ENCODE results near the gene ECT2. TPM values are rescaled to one million over a fixed set of nuclear protein-coding genes. Genes with fewer than 3 reads are reported as not detected.
A peak's percentile ranks its signal among the peaks of the same experiment; 100 is the strongest.
"Not testable (repeated sequence)": the region's sequence is repeated elsewhere in the genome, so short reads cannot be mapped to it uniquely, and the experiment has no call there.

Gene ECT2
- total RNA-seq, 1 donor from 2014 or later = 7.3 TPM

DNA sequence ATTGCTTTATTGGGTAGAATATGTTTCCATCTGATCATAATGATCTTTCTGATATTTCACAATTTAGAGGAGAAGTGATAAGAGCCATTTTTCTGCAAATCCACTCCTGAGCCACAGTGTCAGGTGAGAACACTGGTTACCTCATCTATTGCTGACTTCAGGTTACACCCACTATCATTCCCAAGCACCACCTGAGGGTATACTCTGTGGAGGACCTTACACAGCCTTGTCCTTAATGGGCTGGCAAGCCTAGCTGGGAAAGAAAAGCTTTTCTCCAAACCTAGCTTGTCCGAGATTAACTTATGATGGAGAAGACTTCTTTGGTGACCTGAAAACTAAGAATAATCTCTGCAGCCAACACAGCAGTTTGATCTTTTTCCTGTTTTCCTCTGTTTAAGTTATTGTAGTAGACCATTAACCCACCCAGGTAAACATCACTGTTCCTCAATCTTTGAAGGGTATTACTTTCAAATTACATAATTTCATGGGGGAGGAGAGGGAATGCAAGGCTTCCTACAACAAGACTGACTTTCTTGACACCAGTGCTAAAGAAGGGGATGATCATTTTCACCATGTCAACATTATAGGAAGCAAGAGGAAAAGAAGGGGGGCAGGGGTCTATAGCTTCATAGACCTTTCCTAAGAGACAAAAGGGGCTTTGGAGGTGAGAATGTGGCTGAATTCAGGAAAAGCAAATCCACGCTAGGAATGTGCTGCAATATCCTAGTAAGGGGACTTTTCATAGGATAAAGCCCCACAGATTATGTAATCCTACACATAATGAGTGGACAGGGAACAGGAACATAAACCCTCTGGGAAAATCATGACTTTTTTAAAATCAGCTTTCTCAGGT, 41.4 kb upstream of the ECT2 start:
- Histone ChIP-seq H3K9me3 (ENCODE audit: control insufficient read depth in 3 of 3, low read length in 3 of 3) (no peaks in the 10 kb centered on the region), H3K36me3 (ENCODE audit: control insufficient read depth in 3 of 3, insufficient read depth in 3 of 3, low read length in 3 of 3) (no peaks in the 10 kb centered on the region), H3K9ac (ENCODE audit: low read depth in 1 of 3, low read length in 3 of 3) (peak overlapping the region; percentile 53 to 89 (median 84)), H3K27me3 (ENCODE audit: control insufficient read depth in 3 of 3, insufficient read depth in 3 of 3, low read length in 3 of 3) (no peaks in the 10 kb centered on the region), H3K27ac (ENCODE audit: low read depth, low read length) (no peak overlapping the region), H3K4me3 (ENCODE audit: low read length in 3 of 3) (peak overlapping the region in 2 of 3 donors; percentile 97 to 98), H3K4me1 (ENCODE audit: control insufficient read depth in 3 of 3, insufficient read depth in 3 of 3, low read length in 3 of 3) (peaks cover 10 to 23% (median 17%) of the 10 kb centered on the region in 3 donors)

DNA sequence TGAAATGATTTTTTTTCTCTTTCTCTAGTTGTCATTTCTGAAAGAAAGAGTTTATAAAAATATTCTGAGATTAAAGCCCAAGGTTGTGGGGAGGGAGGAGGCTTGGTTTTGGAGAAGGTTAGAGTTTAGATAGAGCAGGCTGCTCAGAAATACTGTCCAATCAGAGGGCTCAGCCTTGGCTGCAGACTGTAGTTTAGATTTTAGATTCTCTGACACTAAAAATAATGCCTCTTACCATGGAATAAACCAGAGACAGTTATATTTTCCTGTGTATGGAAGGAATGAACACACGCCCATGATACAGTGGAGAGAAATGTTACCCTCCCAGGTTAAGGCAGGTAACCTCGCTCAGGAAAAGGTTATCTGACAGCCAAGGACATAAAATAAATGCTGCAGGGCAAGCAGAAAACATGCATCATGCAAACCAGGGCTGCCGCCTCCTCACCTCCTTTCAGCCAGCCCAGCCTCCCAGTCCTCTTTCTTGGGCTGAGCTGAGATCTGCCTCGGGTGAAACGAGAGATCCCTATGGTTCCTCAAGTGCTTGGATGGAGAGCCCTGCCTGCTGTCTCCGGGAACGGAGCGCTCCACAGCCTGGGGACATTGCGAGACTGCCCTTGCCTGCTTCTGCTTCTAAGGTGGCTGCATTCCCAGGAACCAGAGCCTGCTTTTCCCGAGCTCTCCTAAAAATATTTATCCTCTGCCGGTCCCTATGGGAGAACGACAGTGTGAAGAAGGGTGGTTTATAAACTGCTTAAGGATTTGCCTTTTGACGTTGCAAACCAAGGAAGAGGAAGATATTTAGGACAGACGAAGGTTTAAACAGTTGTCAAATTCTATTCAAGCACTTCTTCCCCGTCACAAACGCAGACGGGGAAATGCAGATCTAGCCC, 40.5 kb upstream of the ECT2 start:
- no peaks in the 10 kb centered on the region for H3K27me3 ChIP-seq (ENCODE audit: control insufficient read depth in 3 of 3, insufficient read depth in 3 of 3, low read length in 3 of 3)
- H3K36me3 ChIP-seq (ENCODE audit: control insufficient read depth in 3 of 3, insufficient read depth in 3 of 3, low read length in 3 of 3) = no peaks in the 10 kb centered on the region
- peak overlapping the region; percentile 84 to 93 (median 89) for H3K9ac ChIP-seq (ENCODE audit: low read depth in 1 of 3, low read length in 3 of 3)
- peaks cover 10 to 23% (median 17%) of the 10 kb centered on the region in 3 donors for H3K4me1 ChIP-seq (ENCODE audit: control insufficient read depth in 3 of 3, insufficient read depth in 3 of 3, low read length in 3 of 3)
- H3K9me3 ChIP-seq (ENCODE audit: control insufficient read depth in 3 of 3, low read length in 3 of 3) = no peaks in the 10 kb centered on the region
- H3K4me3 ChIP-seq (ENCODE audit: low read length in 3 of 3) = peak overlapping the region; percentile 95 to 98 (median 97)
- H3K27ac ChIP-seq (ENCODE audit: low read depth, low read length) = peak overlapping the region; percentile 88

DNA sequence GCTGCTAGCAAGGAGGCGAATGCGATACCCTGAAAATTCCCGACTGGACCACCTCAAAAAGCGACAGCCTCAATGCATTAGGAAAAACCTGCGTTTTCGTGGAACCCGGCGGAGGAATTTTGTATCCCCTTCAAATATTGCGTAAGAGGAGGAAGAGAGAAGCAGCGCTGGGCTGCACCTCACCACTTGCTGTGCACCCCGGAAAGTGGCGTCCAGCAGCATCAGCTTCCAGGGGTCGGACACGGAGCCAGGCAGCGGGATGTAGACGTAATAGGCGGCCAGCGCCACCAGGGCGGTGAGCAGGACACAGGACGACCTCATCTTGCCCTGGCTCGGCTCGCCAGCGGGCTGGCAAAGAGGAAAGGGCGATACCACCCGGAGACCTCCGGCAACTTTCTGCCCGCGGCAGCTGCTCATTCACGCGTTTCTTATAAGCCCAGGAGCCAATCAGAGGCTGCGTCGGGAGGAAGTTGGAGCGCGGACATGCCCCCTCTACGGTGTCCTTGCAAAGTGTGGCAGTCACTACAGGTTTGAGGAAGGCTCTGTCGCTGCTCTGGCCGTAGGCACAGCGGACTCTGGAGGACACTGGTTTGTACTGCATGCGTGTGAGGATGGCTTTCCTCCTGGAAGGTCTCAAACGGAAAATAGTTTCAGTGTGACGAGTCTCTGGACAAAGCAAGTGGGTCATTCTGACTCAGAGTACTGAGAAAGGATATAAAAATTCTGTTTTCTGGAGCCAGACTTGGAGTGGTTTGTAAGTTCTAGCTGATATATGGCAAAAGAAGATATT, 39.7 kb upstream of the ECT2 start, which contains the start of gene NCEH1:
Gene NCEH1 (minus strand): TSS at position 404 of the 790 bp plus-strand sequence. CDS start 83 bp downstream, at position 321.
- H3K9me3 ChIP-seq (ENCODE audit: control insufficient read depth in 3 of 3, low read length in 3 of 3) = no peaks in the 10 kb centered on the region
- peaks cover 10 to 23% (median 17%) of the 10 kb centered on the region in 3 donors for H3K4me1 ChIP-seq (ENCODE audit: control insufficient read depth in 3 of 3, insufficient read depth in 3 of 3, low read length in 3 of 3)
- H3K36me3 ChIP-seq (ENCODE audit: control insufficient read depth in 3 of 3, insufficient read depth in 3 of 3, low read length in 3 of 3) = no peaks in the 10 kb centered on the region
- H3K4me3 ChIP-seq (ENCODE audit: low read length in 3 of 3) = peak within 1 kb of the TSS; percentile 95 to 98 (median 97)
- peak within 1 kb of the TSS; percentile 88 for H3K27ac ChIP-seq (ENCODE audit: low read depth, low read length)
- H3K9ac ChIP-seq (ENCODE audit: low read depth in 1 of 3, low read length in 3 of 3) = peak within 1 kb of the TSS; percentile 84 to 93 (median 89)
- H3K27me3 ChIP-seq (ENCODE audit: control insufficient read depth in 3 of 3, insufficient read depth in 3 of 3, low read length in 3 of 3) = no peaks in the 10 kb centered on the region

DNA sequence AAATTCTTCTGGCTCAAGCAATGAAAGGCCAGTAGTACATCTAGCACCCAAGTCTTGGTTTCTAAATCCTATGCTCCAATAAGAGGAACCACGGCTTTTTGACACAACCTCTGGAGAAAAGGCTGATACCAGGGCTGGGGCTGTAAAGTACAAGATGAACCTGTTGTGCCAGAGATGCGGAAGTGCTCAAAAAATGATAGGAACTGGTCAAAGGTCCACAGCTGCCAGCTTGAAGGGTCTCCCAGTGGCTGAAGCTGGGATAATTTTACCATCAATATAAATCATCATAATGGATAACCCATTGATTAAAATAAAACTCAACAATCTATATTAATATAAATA, 39.1 kb upstream of the ECT2 start:
- Histone ChIP-seq H3K27ac (ENCODE audit: low read depth, low read length) (peak overlapping the region; percentile 88), H3K9ac (ENCODE audit: low read depth in 1 of 3, low read length in 3 of 3) (peak overlapping the region; percentile 84 to 93 (median 89)), H3K4me1 (ENCODE audit: control insufficient read depth in 3 of 3, insufficient read depth in 3 of 3, low read length in 3 of 3) (peaks cover 10 to 23% (median 17%) of the 10 kb centered on the region in 3 donors), H3K36me3 (ENCODE audit: control insufficient read depth in 3 of 3, insufficient read depth in 3 of 3, low read length in 3 of 3) (no peaks in the 10 kb centered on the region), H3K4me3 (ENCODE audit: low read length in 3 of 3) (peak overlapping the region; percentile 95 to 98 (median 97)), H3K9me3 (ENCODE audit: control insufficient read depth in 3 of 3, low read length in 3 of 3) (no peaks in the 10 kb centered on the region), H3K27me3 (ENCODE audit: control insufficient read depth in 3 of 3, insufficient read depth in 3 of 3, low read length in 3 of 3) (no peaks in the 10 kb centered on the region)

DNA sequence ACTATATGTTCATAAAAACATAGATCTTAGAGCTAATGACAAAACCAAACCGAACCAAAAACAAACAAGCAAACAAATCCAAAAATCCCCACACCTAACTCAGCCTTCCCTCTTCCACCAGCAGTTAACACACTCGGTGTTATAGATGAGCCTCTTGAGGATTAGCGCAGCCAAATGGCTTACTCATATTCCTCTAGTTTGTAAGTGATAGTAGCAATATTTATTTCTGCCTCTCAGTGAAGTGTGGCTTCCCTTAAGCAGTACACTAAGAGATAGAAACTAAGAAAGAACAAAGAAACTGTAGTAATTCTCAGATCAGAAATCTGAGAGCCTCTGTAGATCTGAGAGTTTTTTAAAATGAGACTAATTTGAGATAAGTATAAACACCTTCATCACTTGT, 37.2 kb upstream of the ECT2 start:
- H3K4me3 ChIP-seq (ENCODE audit: low read length in 3 of 3) = no peak overlapping the region
- no peak overlapping the region for H3K27ac ChIP-seq (ENCODE audit: low read depth, low read length)
- no peaks in the 10 kb centered on the region for H3K36me3 ChIP-seq (ENCODE audit: control insufficient read depth in 3 of 3, insufficient read depth in 3 of 3, low read length in 3 of 3)
- H3K4me1 ChIP-seq (ENCODE audit: control insufficient read depth in 3 of 3, insufficient read depth in 3 of 3, low read length in 3 of 3) = peaks cover 10 to 23% (median 17%) of the 10 kb centered on the region in 3 donors
- H3K9me3 ChIP-seq (ENCODE audit: control insufficient read depth in 3 of 3, low read length in 3 of 3) = no peaks in the 10 kb centered on the region
- no peak overlapping the region for H3K9ac ChIP-seq (ENCODE audit: low read depth in 1 of 3, low read length in 3 of 3)
- no peaks in the 10 kb centered on the region for H3K27me3 ChIP-seq (ENCODE audit: control insufficient read depth in 3 of 3, insufficient read depth in 3 of 3, low read length in 3 of 3)

DNA sequence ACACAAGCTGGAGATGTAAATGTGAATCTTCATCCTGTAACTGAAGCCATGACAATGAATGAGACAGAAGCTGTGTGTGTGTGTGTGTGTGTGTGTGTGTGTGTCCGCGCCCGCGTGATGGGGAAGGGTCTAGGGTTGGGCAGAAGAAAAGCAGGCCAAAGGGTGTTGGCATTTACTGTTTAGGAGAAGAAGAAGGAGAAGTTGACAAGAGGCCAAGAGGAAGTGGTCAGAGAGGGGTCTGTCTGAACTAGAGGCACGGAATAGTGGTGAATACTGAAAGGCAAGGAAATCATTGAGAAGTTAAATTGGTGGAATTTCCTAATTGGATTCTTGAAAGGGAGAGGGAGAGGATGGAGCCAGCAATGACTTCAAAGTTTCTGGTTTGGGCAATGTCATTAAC, 34.0 kb upstream of the ECT2 start:
- no peak overlapping the region for H3K9ac ChIP-seq (ENCODE audit: low read depth in 1 of 3, low read length in 3 of 3)
- H3K27me3 ChIP-seq (ENCODE audit: control insufficient read depth in 3 of 3, insufficient read depth in 3 of 3, low read length in 3 of 3) = no peaks in the 10 kb centered on the region
- no peak overlapping the region for H3K27ac ChIP-seq (ENCODE audit: low read depth, low read length)

DNA sequence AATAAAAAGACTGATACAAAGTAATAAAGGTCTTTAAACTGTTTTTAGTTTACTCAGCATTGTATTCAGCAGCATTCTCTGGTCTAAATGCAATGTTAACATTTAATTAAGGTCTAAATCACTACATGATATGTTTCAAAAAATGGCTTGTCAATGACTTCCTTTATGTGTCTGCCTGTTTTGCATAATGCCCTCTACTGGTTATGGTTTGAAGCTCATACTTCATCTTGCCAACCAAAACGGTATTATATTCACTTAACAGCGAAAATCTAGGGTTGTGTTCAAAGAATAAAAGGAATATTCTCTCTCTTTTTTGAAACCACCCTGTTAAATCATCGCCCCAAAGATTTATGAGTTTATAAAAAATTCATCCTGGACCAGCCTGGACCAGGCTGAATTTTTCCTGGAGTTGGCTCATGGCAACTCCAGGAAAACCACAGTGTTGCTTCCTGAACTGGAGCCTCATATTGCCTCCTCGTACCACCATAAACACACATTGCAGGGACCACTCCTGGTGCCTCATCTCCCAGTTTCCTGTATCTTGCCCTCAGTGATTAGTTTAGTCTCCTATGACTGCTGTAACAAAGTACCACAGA, 32.9 kb upstream of the ECT2 start:
- Histone ChIP-seq H3K9me3 (ENCODE audit: control insufficient read depth in 3 of 3, low read length in 3 of 3) (no peaks in the 10 kb centered on the region), H3K36me3 (ENCODE audit: control insufficient read depth in 3 of 3, insufficient read depth in 3 of 3, low read length in 3 of 3) (no peaks in the 10 kb centered on the region), H3K9ac (ENCODE audit: low read depth in 1 of 3, low read length in 3 of 3) (no peak overlapping the region), H3K4me1 (ENCODE audit: control insufficient read depth in 3 of 3, insufficient read depth in 3 of 3, low read length in 3 of 3) (no peaks in the 10 kb centered on the region), H3K27ac (ENCODE audit: low read depth, low read length) (no peak overlapping the region), H3K27me3 (ENCODE audit: control insufficient read depth in 3 of 3, insufficient read depth in 3 of 3, low read length in 3 of 3) (no peaks in the 10 kb centered on the region), H3K4me3 (ENCODE audit: low read length in 3 of 3) (no peak overlapping the region)

More for the DNA sequence above, 34.0 kb upstream of the ECT2 start:
- Histone ChIP-seq H3K4me3 (ENCODE audit: low read length in 3 of 3) (no peak overlapping the region), H3K36me3 (ENCODE audit: control insufficient read depth in 3 of 3, insufficient read depth in 3 of 3, low read length in 3 of 3) (no peaks in the 10 kb centered on the region), H3K4me1 (ENCODE audit: control insufficient read depth in 3 of 3, insufficient read depth in 3 of 3, low read length in 3 of 3) (peaks cover 0 to under 1% (median under 1%) of the 10 kb centered on the region in 3 donors), H3K9me3 (ENCODE audit: control insufficient read depth in 3 of 3, low read length in 3 of 3) (no peaks in the 10 kb centered on the region)

DNA sequence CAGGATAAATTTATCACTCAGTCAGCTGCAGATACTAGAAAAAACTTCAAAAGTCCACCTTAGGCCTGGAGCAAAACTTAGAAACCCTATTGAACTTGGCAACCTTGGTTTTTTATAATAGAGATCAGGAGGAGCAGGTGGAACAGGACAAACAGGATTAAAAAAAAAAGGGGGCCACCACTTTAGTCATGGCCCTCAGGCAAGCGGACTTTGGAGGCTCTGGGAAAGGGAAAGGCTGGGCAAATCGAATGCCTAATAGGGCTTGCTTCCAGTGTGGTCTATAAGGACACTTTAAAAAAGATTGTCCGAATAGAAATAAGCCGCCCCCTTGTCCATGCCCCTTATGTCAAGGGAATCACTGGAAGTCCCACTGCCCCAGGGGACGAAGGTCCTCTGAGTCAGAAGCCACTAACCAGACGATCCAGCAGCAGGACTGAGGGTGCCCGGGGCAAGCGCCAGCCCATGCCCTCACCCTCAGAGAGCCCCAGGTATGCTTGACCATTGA, 27.9 kb upstream of the ECT2 start:
- H3K4me1 ChIP-seq (ENCODE audit: control insufficient read depth in 3 of 3, insufficient read depth in 3 of 3, low read length in 3 of 3); H3K36me3 ChIP-seq (ENCODE audit: control insufficient read depth in 3 of 3, insufficient read depth in 3 of 3, low read length in 3 of 3); H3K4me3 ChIP-seq (ENCODE audit: low read length in 3 of 3); H3K27ac ChIP-seq (ENCODE audit: low read depth, low read length); H3K27me3 ChIP-seq (ENCODE audit: control insufficient read depth in 3 of 3, insufficient read depth in 3 of 3, low read length in 3 of 3); H3K9ac ChIP-seq (ENCODE audit: low read depth in 1 of 3, low read length in 3 of 3); H3K9me3 ChIP-seq (ENCODE audit: control insufficient read depth in 3 of 3, low read length in 3 of 3): not testable (repeated sequence)

DNA sequence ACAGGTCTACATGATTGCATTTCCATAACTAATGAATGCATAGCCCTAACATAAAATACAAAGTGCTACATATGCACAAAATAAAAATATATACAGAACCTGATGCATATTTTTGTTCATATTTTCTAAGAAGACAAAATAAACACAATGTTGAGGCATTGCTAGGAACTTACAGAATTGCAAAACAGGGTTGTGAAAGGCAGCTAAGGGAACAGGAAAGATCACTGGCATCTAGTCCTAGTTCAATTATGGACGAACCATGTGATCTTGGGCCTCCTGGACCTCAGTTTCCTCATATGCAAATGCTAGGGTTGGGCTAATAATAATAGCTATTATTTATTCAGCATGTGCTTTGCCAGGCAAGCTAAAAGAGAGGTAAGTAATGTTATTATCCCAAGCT, 24.1 kb upstream of the ECT2 start:
- no peak overlapping the region for H3K4me3 ChIP-seq (ENCODE audit: low read length in 3 of 3)
- H3K27ac ChIP-seq (ENCODE audit: low read depth, low read length) = no peak overlapping the region
- H3K27me3 ChIP-seq (ENCODE audit: control insufficient read depth in 3 of 3, insufficient read depth in 3 of 3, low read length in 3 of 3) = no peaks in the 10 kb centered on the region
- no peaks in the 10 kb centered on the region for H3K4me1 ChIP-seq (ENCODE audit: control insufficient read depth in 3 of 3, insufficient read depth in 3 of 3, low read length in 3 of 3)
- H3K9ac ChIP-seq (ENCODE audit: low read depth in 1 of 3, low read length in 3 of 3) = no peak overlapping the region
- H3K36me3 ChIP-seq (ENCODE audit: control insufficient read depth in 3 of 3, insufficient read depth in 3 of 3, low read length in 3 of 3) = no peaks in the 10 kb centered on the region
- H3K9me3 ChIP-seq (ENCODE audit: control insufficient read depth in 3 of 3, low read length in 3 of 3) = no peaks in the 10 kb centered on the region
